GM21447 (cell line): ENCODE data around the gene RPUSD1.
"Not testable (repeated sequence)": the region's sequence is repeated elsewhere in the genome, so short reads cannot be mapped to it uniquely, and the experiment has no call there.

Source experiments
- ATAC-seq: cut with Tn5 transposase; IDR thresholded peaks from one replicate; pipeline ENCODE4 v1.9.1; 2021; ENCODE audit not compliant: unreplicated experiment

The RPUSD1 gene

GRCh38 chr16:785563-786535, 2.3 kb downstream of the RPUSD1 start:
- ATAC-seq, result no peak

- no peak for ATAC-seq
Observed at GRCh38 chr16:784431-784830, 3.8 kb downstream of the RPUSD1 start.

GRCh38 chr16:783404-784161, 4.6 kb downstream of the RPUSD1 start:
- ATAC-seq, result no peak

GRCh38 chr16:782766-783403, 5.3 kb downstream of the RPUSD1 start:
- no peak for ATAC-seq

GRCh38 chr16:782258-782657, 5.9 kb downstream of the RPUSD1 start:
- no peak for ATAC-seq

- ATAC-seq, result no peak
Observed at GRCh38 chr16:781346-782010, 6.7 kb downstream of the RPUSD1 start.

GRCh38 chr16:780296-780695, 7.9 kb downstream of the RPUSD1 start:
- no peak for ATAC-seq

- ATAC-seq, result no peak
Observed at GRCh38 chr16:779561-779960, 8.6 kb downstream of the RPUSD1 start.

GRCh38 chr16:778909-779527, 9.2 kb downstream of the RPUSD1 start:
- ATAC-seq, result no peak

GRCh38 chr16:778447-778846, 9.7 kb downstream of the RPUSD1 start:
- no peak for ATAC-seq

GRCh38 chr16:777826-778225, 10.4 kb downstream of the RPUSD1 start:
- ATAC-seq, result no peak

- ATAC-seq, result no peak
Observed at GRCh38 chr16:776824-777223, 11.4 kb downstream of the RPUSD1 start.

GRCh38 chr16:776298-776697, 11.9 kb downstream of the RPUSD1 start:
- not testable (repeated sequence) for ATAC-seq

GRCh38 chr16:775236-775796, 12.9 kb downstream of the RPUSD1 start:
- no peak for ATAC-seq

- ATAC-seq, result no peak
Observed at GRCh38 chr16:774086-775001, 13.8 kb downstream of the RPUSD1 start.

- ATAC-seq, result no peak
Observed at GRCh38 chr16:772959-773358, 15.2 kb downstream of the RPUSD1 start.

GRCh38 chr16:770411-770810, 17.8 kb downstream of the RPUSD1 start:
- ATAC-seq, result no peak

GRCh38 chr16:769934-770333, 18.2 kb downstream of the RPUSD1 start:
- ATAC-seq, result no peak

- ATAC-seq, result no peak
Observed at GRCh38 chr16:769184-769784, 18.9 kb downstream of the RPUSD1 start.
